Tibial artery (tissue), 4 donors: Measurements from ENCODE around the gene KRT16.
"Not testable (repeated sequence)": the region's sequence is repeated elsewhere in the genome, so short reads cannot be mapped to it uniquely, and the experiment has no call there.

Experiments
- DNase-seq, 2 donors: peaks; one replicate each; pipeline ENCODE4 v3.0.0-alpha.2; 2019
- H3K27ac ChIP-seq, 2 donors: fragments of 200-600 bp; sonication (generic) in 1 of 2; 1 replicate in 1 of 2; 2 replicates in 1 of 2; pipeline ENCODE4 v1.5.1; 2018 to 2019; ENCODE audit warnings: mild to moderate bottlenecking in 1 of 2
- H3K27me3 ChIP-seq, 2 donors: fragments of 200-600 bp; sonication (generic) in 1 of 2; one replicate each; pipeline versions ENCODE4 v1.5.1 to v1.6.0; 2016 to 2019
- H3K36me3 ChIP-seq, 3 donors: fragments of 200-600 bp; sonication (generic) in 2 of 3; one replicate each; pipeline ENCODE4 v1.5.1; 2016 to 2019; ENCODE audit warnings: mild to moderate bottlenecking in 2 of 3
- H3K4me1 ChIP-seq, 4 donors: fragments of 200-600 bp; sonication (generic) in 2 of 4; 1 replicate in 3 of 4; 2 replicates in 1 of 4; pipeline ENCODE4 v1.5.1; 2016 to 2019
- H3K4me3 ChIP-seq, 2 donors: fragments of 200-600 bp; sonication (generic) in 1 of 2; 1 replicate in 1 of 2; 2 replicates in 1 of 2; pipeline ENCODE4 v1.5.1; 2018 to 2019; ENCODE audit warnings: mild to moderate bottlenecking in 2 of 2
- H3K9me3 ChIP-seq, 3 donors: fragments of 200-600 bp; sonication (generic) in 1 of 3; one replicate each; pipeline ENCODE4 v1.5.1; 2016 to 2019
- intact Hi-C: fragments of 100-400 bp; cut with DNase I; formaldehyde crosslinking; loops from one replicate; pipeline ENCODE4 v1.15.0; 2023; ENCODE audit warnings: low total_unique reads
- TF ChIP-seq, protein P1 (sequence below), 2 experiments: fragments of 200-600 bp in 1 of 2; fragments of 450-650 bp in 1 of 2; IDR thresholded peaks; one replicate each; pipeline ENCODE4 v1.5.1; 2017 to 2019; ENCODE audit warnings: antibody characterized with exemption in 2 of 2, mild to moderate bottlenecking in 1 of 2, moderate library complexity in 1 of 2

The KRT16 gene

DNA sequence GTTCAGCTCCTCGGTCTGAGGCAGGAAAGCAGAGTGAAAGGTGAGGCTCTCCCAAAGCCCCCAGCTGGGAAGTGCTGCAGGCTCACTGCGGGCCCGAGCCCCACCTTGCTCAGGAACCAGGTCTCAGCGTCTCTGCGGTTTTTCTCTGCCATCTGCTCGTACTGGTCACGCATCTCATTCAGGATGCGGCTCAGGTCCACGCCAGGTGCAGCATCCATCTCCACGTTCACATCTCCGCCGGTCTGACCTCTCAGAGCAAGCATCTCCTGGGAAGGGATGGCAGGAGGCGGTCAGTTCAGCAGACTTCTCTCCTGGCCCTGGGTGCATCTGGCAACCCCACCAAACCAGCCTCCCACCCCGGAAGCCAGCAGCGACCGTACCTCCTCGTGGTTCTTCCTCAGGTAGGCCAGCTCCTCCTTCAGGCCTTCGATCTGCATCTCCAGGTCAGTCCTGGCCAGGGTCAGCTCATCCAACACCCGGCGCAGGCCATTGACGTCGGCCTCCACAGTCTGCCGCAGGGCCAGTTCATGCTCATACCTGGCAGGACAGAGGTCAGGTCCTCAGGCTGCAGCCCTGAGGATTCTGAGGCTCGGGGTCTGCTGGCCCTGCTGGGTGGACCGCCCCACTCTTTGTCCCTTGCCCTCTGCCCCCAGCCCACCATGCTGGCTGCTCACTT, 1.5 kb downstream of the KRT16 start:
- DNase-seq = no peak
- intact Hi-C loops = no loop called here
- TF ChIP-seq, protein P1, sequence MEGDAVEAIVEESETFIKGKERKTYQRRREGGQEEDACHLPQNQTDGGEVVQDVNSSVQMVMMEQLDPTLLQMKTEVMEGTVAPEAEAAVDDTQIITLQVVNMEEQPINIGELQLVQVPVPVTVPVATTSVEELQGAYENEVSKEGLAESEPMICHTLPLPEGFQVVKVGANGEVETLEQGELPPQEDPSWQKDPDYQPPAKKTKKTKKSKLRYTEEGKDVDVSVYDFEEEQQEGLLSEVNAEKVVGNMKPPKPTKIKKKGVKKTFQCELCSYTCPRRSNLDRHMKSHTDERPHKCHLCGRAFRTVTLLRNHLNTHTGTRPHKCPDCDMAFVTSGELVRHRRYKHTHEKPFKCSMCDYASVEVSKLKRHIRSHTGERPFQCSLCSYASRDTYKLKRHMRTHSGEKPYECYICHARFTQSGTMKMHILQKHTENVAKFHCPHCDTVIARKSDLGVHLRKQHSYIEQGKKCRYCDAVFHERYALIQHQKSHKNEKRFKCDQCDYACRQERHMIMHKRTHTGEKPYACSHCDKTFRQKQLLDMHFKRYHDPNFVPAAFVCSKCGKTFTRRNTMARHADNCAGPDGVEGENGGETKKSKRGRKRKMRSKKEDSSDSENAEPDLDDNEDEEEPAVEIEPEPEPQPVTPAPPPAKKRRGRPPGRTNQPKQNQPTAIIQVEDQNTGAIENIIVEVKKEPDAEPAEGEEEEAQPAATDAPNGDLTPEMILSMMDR (IDR thresholded peaks at IDR 0.05) = no peak
- H3K9me3 ChIP-seq = peaks cover 0 to 16% (median 4%) of the 10 kb centered on the region in 3 donors
- H3K4me1 ChIP-seq = peaks cover 0 to 5% (median 2%) of the 10 kb centered on the region in 4 donors
- no peaks in the 10 kb centered on the region for H3K36me3 ChIP-seq
- H3K4me3 ChIP-seq = no peak overlapping the region
- H3K27me3 ChIP-seq = peaks cover 0 to 28% of the 10 kb centered on the region in 2 donors
- H3K27ac ChIP-seq = no peak overlapping the region

DNA sequence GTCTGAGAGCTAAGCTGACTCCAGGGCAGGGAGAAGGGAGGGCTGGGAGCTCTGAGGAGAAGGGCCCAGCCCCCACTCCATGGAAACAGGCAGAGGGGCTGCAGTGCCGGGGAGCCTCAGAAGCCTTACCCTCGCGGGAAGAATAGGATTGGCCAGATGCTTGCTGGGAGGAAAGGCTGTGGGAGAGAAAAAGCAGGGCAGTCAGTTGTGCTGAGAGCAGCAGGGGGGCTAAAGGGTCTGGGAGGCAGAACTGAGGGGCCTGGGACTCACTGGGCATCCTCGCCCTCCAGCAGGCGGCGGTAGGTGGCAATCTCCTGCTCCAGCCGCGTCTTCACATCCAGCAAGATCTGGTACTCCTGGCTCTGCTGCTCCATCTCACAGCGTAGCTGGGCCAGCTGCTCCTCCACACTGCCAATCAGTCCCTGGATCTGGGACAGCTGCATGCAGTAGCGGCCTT, 2.5 kb downstream of the KRT16 start:
- H3K36me3 ChIP-seq, intact Hi-C loops, H3K4me1 ChIP-seq, H3K4me3 ChIP-seq, DNase-seq, H3K27ac ChIP-seq: not testable (repeated sequence)
- Histone ChIP-seq H3K27me3 (peaks cover 0 to 22% of the 10 kb centered on the region in 2 donors), H3K9me3 (peaks cover 0 to 19% (median 4%) of the 10 kb centered on the region in 3 donors)

DNA sequence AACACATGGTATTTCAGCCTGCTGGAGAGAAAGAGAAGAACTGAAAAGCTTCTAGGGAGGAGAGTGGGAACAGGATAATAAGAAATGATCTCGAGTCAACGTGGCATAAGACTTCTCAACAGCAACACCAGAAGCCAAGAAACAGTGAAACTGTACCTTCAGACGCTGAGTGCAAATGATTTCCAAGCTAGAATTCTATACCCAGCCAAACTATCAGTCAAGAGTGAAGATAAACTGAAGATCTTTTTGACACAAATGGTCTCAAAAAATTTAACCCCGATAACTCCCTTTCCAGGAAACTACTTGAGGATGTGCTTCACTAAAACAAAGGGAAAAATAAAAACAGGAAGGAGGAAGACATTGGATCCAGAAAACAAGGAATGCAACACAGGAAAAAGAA, 5.6 kb downstream of the KRT16 start:
- H3K27ac ChIP-seq, H3K36me3 ChIP-seq, intact Hi-C loops, DNase-seq, H3K27me3 ChIP-seq, H3K4me1 ChIP-seq, H3K4me3 ChIP-seq: not testable (repeated sequence)
- peaks cover 0 to 19% (median 4%) of the 10 kb centered on the region in 3 donors for H3K9me3 ChIP-seq

DNA sequence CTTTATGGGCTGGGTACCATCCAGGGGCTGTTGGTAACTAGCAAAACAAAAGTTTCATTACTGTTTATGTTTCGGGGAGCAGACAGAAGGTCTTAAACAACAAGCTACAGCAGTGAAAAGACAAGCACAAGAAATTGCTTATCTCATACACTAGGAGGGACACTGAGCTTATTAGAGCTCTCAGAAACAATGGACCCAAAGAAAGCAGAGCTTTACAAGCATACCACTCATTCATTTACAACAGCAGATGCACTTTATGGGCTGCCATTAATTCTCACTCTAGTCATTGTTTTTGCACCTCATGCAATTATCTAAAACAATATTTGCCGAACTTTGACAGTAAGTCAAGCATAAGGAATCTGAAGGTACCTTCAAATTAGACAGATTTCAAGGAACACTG, 10.0 kb downstream of the KRT16 start:
- intact Hi-C loops = no loop called here
- no peaks in the 10 kb centered on the region for H3K4me1 ChIP-seq
- peaks cover 0 to 17% (median 4%) of the 10 kb centered on the region in 3 donors for H3K9me3 ChIP-seq
- TF ChIP-seq, protein P1 (IDR thresholded peaks at IDR 0.05) = no peak
- H3K36me3 ChIP-seq = no peaks in the 10 kb centered on the region
- DNase-seq = no peak
- H3K4me3 ChIP-seq = no peak overlapping the region
- H3K27ac ChIP-seq = no peak overlapping the region
- no peaks in the 10 kb centered on the region for H3K27me3 ChIP-seq

DNA sequence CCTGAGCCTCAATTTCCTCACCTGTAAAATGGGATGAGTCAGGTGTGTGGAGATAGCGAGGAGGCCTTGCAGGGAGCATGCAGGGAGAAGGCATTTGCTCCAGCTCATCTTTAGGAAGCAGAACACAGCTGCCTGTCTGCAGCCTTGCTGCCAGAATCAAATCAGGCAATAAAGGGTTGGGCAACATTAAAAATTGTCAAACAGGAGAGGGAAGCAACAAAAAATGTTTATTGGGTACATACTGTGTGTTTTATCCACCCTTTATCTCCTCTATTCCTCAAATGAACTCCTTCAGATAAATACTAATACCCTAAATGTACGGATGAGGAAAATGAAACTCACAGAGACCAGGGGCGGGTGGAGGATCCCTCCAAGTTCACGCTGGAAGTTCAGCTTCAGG, 12.2 kb downstream of the KRT16 start:
- intact Hi-C loops = no loop called here
- Histone ChIP-seq H3K4me1 (no peaks in the 10 kb centered on the region), H3K27me3 (no peaks in the 10 kb centered on the region), H3K4me3 (no peak overlapping the region), H3K27ac (no peak overlapping the region), H3K36me3 (no peaks in the 10 kb centered on the region), H3K9me3 (no peaks in the 10 kb centered on the region)
- TF ChIP-seq, protein P1 (IDR thresholded peaks at IDR 0.05) = no peak
- no peak for DNase-seq

DNA sequence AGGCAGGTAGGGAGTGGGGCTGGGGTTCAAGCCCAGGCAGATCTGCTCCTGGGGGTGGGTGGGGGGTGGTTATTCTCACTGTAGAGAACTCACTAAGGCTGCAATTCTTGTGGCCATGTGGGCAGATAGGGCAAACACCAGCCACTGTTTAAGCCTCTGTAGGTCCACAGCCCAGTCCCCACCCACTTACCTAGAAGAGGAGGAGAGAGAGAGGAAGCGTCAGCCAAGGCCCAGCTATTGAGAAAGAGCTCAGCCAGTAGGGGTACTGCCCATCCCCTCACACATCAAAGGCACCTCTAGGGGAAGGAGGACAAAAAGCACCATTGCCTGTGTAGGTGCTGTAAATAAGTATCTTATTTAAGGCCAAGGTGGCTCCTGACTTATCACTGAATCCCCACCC, 12.9 kb downstream of the KRT16 start:
- TF ChIP-seq, protein P1 (IDR thresholded peaks at IDR 0.05) = no peak
- Histone ChIP-seq H3K4me1 (no peaks in the 10 kb centered on the region), H3K4me3 (no peak overlapping the region), H3K27ac (no peak overlapping the region), H3K9me3 (no peaks in the 10 kb centered on the region), H3K36me3 (no peaks in the 10 kb centered on the region), H3K27me3 (no peaks in the 10 kb centered on the region)
- no peak for DNase-seq
- intact Hi-C loops = no loop called here
